ENCODE data around the gene HBQ1. TPM values are rescaled to one million over a fixed set of nuclear protein-coding genes. Genes with fewer than 3 reads are reported as not detected.
A peak's percentile ranks its signal among the peaks of the same experiment; 100 is the strongest.
"Not testable (repeated sequence)": the region's sequence is repeated elsewhere in the genome, so short reads cannot be mapped to it uniquely, and the experiment has no call there.

HBQ1 gene
- total RNA-seq, 1 donor, result 0.63 TPM

DNA sequence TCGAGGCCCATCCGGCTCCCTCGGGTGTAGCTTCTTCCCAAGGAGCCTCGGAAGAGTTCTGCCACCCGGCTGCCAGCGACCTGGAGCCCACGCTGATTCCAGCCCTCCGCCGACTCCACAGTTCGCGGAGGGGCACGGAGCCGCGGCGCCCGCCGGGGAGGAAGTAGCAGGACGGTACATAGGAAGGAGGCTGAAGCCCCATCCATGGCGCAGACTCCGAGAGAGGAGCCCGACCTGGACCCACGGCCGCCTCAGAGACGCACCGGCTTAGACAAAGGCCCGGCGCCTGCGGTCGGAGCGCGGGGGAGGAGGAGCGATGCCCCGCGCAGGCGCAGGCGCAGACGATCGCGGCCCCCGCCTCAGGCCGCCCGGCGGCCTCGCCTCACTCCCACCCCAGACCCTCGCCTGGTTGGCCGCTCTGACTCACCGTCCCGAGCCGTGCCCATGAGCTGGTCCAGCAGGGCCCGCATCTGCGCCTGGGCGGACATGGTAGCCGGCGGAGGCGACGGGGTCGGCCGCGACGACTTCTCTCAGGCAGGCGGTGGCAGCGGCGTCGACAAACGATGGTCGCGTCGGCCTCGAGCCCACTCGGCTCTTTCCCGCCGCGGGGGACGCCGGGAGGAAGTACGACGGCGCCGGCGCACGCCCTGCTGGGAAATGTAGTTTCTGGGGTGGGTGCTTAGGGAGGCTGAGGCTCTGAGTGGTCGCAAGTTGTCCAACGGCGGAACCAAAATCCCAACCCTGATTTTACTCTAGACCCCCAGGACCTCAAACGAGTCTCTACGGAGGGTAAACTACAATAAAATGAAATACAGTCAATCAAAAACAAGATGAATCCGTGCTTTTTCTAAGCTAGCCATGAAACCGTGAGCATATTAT is 48.8 kb downstream of the HBQ1 start, which contains the start of gene LUC7L:
Gene LUC7L, minus strand, starts transcription at position 598 of the 879 bp plus-strand sequence. Its CDS starts 110 bp downstream, at position 488.
- peak; percentile 82 for DNase-seq (ENCODE audit: low read depth)
- TF ChIP-seq, protein P1, sequence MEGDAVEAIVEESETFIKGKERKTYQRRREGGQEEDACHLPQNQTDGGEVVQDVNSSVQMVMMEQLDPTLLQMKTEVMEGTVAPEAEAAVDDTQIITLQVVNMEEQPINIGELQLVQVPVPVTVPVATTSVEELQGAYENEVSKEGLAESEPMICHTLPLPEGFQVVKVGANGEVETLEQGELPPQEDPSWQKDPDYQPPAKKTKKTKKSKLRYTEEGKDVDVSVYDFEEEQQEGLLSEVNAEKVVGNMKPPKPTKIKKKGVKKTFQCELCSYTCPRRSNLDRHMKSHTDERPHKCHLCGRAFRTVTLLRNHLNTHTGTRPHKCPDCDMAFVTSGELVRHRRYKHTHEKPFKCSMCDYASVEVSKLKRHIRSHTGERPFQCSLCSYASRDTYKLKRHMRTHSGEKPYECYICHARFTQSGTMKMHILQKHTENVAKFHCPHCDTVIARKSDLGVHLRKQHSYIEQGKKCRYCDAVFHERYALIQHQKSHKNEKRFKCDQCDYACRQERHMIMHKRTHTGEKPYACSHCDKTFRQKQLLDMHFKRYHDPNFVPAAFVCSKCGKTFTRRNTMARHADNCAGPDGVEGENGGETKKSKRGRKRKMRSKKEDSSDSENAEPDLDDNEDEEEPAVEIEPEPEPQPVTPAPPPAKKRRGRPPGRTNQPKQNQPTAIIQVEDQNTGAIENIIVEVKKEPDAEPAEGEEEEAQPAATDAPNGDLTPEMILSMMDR (IDR thresholded peaks at IDR 0.05; ENCODE audit: insufficient read depth, low read length), result no peak
- peak within 1 kb of the TSS; percentile 86 for H3K4me3 ChIP-seq (ENCODE audit: low read depth, low read length)

DNA sequence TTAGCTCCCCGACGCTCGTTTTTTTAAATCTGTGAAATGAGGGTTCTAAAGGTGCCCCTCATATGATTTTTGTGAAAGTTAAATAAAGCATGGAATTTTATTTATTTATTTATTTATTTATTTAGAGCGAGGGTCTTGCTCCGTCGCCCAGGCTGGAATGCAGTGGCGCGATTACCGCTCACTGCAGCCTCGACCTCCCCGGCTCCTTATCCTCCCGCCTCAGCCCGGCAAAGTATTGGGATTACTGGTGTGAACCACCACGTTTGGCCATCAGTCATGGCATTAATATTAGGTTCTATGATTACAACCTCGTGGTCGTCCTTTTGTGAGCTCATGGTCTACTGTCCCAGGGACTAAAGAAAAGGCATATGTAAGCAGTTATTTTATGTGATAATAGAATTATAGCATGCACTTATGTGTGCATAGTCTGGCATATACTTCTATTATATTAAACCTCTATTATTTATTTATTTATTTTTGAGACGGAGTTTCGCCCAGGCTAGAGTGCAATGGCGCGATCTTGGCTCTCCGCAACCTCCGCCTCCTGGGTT is 49.5 kb downstream of the HBQ1 start:
- peak overlapping the region; percentile 86 for H3K4me3 ChIP-seq (ENCODE audit: low read depth, low read length)
- no peak for DNase-seq (ENCODE audit: low read depth)
- TF ChIP-seq, protein P1 (IDR thresholded peaks at IDR 0.05; ENCODE audit: insufficient read depth, low read length), result no peak

DNA sequence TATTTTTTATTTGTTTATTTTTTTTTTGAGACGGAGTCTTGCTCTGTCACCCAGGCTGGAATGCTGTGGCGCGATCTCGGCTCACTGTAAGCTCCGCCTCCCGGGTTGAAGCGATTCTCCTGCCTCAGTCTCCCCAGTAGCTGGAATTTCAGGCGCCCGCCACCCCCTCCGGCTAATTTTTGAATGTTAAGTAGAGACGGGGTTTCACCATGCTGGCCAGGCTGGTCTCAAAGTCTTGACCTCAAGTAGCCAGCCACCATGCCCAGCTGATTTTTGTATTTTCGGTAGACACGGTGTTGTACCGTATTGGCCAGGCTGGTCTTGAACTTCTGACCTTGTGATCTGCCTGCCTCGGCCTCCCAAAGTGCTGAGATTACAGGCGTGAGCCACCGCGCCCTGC is 50.1 kb downstream of the HBQ1 start:
- not testable (repeated sequence) for H3K4me3 ChIP-seq (ENCODE audit: low read depth, low read length); DNase-seq (ENCODE audit: low read depth)

Small RNA genes within 50 kb of the gene (small RNA-seq; reads per million reads assigned to genes)
- not detected for gene RF00019

Other genes starting within 250 kb of the HBQ1 start
- 5.1 and 6.1 TPM in 2 replicates for gene POLR3K, start 126.9 kb upstream of the HBQ1 start, total RNA-seq (ENCODE audit: low replicate concordance)
- gene SNRNP25, start 126.6 kb upstream of the HBQ1 start, total RNA-seq (ENCODE audit: low replicate concordance), result 11.8 and 15.8 TPM in 2 replicates
- gene RHBDF1, start 107.8 kb upstream of the HBQ1 start, total RNA-seq (ENCODE audit: low replicate concordance), result 39.4 and 66.8 TPM in 2 replicates
- 53.1 and 124 TPM in 2 replicates for gene MPG, start 102.2 kb upstream of the HBQ1 start, total RNA-seq (ENCODE audit: low replicate concordance)
- 7.1 and 13.0 TPM in 2 replicates for gene NPRL3, start 41.8 kb upstream of the HBQ1 start, total RNA-seq (ENCODE audit: low replicate concordance)
- not detected in 2 replicates for gene HBZ, start 27.8 kb upstream of the HBQ1 start, total RNA-seq (ENCODE audit: low replicate concordance)
- gene HBM, start 14.5 kb upstream of the HBQ1 start, total RNA-seq (ENCODE audit: low replicate concordance), result not detected in 2 replicates
- gene HBA2, start 7.6 kb upstream of the HBQ1 start, total RNA-seq (ENCODE audit: low replicate concordance), result not detected in 2 replicates
- gene HBA1, start 3.8 kb upstream of the HBQ1 start, total RNA-seq (ENCODE audit: low replicate concordance), result not detected in 2 replicates
- gene LUC7L, start 49.0 kb downstream of the HBQ1 start, total RNA-seq (ENCODE audit: low replicate concordance), result 37.0 and 82.3 TPM in 2 replicates
- 49.5 and 72.0 TPM in 2 replicates for gene FAM234A, start 54.4 kb downstream of the HBQ1 start, total RNA-seq (ENCODE audit: low replicate concordance)
- gene RGS11, start 95.5 kb downstream of the HBQ1 start, total RNA-seq (ENCODE audit: low replicate concordance), result 1.2 and 2.0 TPM in 2 replicates
- 1.6 TPM in 1 of 2 replicates, not detected in the other for gene ARHGDIG, start 100.1 kb downstream of the HBQ1 start, total RNA-seq (ENCODE audit: low replicate concordance)
- not detected in 2 replicates for gene PDIA2, start 102.7 kb downstream of the HBQ1 start, total RNA-seq (ENCODE audit: low replicate concordance)
- gene AXIN1, start 172.3 kb downstream of the HBQ1 start, total RNA-seq (ENCODE audit: low replicate concordance), result 13.4 and 26.4 TPM in 2 replicates
- 49.3 and 83.6 TPM in 2 replicates for gene MRPL28, start 190.1 kb downstream of the HBQ1 start, total RNA-seq (ENCODE audit: low replicate concordance)
- gene PGAP6, start 201.5 kb downstream of the HBQ1 start, total RNA-seq (ENCODE audit: low replicate concordance), result 25.2 and 51.2 TPM in 2 replicates
- 35.8 and 75.8 TPM in 2 replicates for gene NME4, start 216.7 kb downstream of the HBQ1 start, total RNA-seq (ENCODE audit: low replicate concordance)
- 6.1 and 8.1 TPM in 2 replicates for gene DECR2, start 221.4 kb downstream of the HBQ1 start, total RNA-seq (ENCODE audit: low replicate concordance)
- 14.7 and 24.4 TPM in 2 replicates for gene RAB11FIP3, start 245.2 kb downstream of the HBQ1 start, total RNA-seq (ENCODE audit: low replicate concordance)